Ovary (tissue), 3 donors: Measurements from ENCODE around the gene TRANK1.

Experiments used
- EP300 ChIP-seq: sonication (generic); formaldehyde crosslinking; IDR thresholded peaks from one replicate; pipeline ENCODE4 v1.6.1; 2017; ENCODE audit warnings: antibody characterized with exemption
- POLR2A ChIP-seq: fragments of 450-650 bp; IDR thresholded peaks from one replicate; pipeline ENCODE4 v1.6.1; 2017; ENCODE audit warnings: antibody characterized with exemption, mild to moderate bottlenecking, moderate library complexity
- TF ChIP-seq, protein P1 (sequence below), 3 donors: fragments of 450-650 bp in 2 of 3; fragments of 200-600 bp in 1 of 3; IDR thresholded peaks; one replicate each; pipeline versions ENCODE4 v1.5.1 to v1.8.0; 2016 to 2022; ENCODE audit warnings: antibody characterized with exemption in 3 of 3, mild to moderate bottlenecking in 1 of 3
- donor health status: DM: no; HTN: no; CAD: no.

DNA sequence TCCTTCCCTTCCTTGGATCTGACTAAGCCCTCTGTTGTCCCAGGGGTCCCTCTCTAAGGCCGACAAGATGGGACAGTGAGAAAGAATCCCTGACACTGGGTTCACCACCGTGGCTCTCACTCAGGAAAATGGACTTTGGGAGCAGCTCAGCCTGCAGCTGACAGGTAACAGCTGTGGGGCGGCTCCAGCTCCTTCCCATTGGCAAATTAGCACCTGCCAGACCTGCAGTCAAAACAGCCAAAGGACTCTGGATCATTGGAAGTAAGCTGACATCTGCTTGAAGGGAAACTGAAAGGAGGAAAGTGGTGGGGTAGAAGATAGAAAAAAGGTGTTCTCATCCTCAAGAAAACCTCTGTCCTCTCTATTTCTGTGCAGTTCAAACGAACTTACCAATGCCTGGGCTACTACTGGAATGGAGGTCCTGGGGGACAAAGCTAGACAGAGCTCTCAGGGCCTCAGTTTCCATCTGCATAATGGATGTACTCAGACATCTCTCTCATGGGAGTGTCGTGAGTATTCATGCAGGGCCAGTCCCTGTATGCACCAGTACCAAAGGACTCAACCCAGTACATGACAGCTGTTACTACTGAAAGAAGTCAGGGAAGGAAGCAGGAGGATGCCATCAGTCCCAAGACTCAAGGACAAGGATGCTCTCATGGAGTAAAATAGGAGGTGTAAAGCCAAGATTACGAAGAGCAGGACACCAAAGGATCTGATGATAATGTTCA is 126.9 kb downstream of the TRANK1 start:
- TF ChIP-seq, protein P1, sequence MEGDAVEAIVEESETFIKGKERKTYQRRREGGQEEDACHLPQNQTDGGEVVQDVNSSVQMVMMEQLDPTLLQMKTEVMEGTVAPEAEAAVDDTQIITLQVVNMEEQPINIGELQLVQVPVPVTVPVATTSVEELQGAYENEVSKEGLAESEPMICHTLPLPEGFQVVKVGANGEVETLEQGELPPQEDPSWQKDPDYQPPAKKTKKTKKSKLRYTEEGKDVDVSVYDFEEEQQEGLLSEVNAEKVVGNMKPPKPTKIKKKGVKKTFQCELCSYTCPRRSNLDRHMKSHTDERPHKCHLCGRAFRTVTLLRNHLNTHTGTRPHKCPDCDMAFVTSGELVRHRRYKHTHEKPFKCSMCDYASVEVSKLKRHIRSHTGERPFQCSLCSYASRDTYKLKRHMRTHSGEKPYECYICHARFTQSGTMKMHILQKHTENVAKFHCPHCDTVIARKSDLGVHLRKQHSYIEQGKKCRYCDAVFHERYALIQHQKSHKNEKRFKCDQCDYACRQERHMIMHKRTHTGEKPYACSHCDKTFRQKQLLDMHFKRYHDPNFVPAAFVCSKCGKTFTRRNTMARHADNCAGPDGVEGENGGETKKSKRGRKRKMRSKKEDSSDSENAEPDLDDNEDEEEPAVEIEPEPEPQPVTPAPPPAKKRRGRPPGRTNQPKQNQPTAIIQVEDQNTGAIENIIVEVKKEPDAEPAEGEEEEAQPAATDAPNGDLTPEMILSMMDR (IDR thresholded peaks at IDR 0.05): no peak
- TF ChIP-seq EP300 (no peak), POLR2A (no peak)
